ENCODE data around the gene MGAT4A. TPM values are rescaled to one million over a fixed set of nuclear protein-coding genes. Genes with fewer than 3 reads are reported as not detected.

MGAT4A gene
- total RNA-seq, 3 donors from 2014 or later (not counting 1 experiment from before 2014, with no cell fraction given): 91.6 to 114 (median 96.4) TPM

DNA sequence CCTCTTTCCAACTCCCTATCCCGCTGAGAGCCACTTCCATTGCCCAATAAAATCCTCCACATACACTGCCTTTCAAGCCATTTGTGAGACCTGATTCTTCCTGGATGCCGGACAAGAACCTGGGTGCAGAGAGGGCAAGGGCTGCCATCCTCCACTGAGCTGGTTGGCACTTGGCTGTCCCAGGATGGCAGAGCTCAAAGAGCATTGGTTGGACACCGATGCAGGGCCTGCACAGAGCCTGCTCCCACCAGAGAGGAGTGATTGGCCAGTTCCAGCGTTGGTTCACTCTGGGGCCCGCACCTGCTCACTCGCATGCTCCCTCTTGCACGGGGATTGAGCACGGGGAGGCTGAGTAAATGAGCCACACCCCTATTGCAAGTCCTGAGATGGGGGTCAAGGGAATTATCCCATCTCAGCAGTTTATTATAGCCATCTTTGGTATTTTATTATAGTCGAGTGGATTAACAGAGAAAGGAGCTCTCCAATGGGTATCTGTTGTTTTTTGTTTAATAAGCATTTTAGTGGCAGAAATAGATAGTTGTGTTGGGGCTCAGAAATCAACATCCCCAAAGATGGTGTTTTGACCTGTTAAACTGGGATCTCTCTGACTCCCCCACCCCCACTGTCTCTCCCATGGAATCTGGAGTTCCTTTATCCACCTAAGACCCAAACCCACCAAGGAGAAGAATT lies 19.8 kb upstream of the MGAT4A start:
- Histone ChIP-seq H3K4me1 (ENCODE audit: control insufficient read depth, insufficient read depth, low read length) (peaks cover 12% of the 10 kb centered on the region), H3K9me3 (ENCODE audit: control insufficient read depth, insufficient read depth, low read length) (no peaks in the 10 kb centered on the region), H3K27ac (ENCODE audit: low read length) (no peak overlapping the region), H3K4me3 (ENCODE audit: low read length) (no peak overlapping the region), H3K36me3 (ENCODE audit: control insufficient read depth, insufficient read depth, low read length) (no peaks in the 10 kb centered on the region), H3K27me3 (ENCODE audit: control insufficient read depth, insufficient read depth, low read length) (no peaks in the 10 kb centered on the region)
- Mint-ChIP-seq H3K9me3 (no peaks in the 10 kb centered on the region), H3K27ac (no peak overlapping the region), H3K36me3 (no peaks in the 10 kb centered on the region), H3K4me3 (no peak overlapping the region), H3K4me1 (peaks cover 6% of the 10 kb centered on the region in 2 donors), H3K27me3 (ENCODE audit: low read depth in 2 of 2) (peaks cover 0 to 13% of the 10 kb centered on the region in 2 donors)
- no peak for DNase-seq
- TF ChIP-seq, protein P1, sequence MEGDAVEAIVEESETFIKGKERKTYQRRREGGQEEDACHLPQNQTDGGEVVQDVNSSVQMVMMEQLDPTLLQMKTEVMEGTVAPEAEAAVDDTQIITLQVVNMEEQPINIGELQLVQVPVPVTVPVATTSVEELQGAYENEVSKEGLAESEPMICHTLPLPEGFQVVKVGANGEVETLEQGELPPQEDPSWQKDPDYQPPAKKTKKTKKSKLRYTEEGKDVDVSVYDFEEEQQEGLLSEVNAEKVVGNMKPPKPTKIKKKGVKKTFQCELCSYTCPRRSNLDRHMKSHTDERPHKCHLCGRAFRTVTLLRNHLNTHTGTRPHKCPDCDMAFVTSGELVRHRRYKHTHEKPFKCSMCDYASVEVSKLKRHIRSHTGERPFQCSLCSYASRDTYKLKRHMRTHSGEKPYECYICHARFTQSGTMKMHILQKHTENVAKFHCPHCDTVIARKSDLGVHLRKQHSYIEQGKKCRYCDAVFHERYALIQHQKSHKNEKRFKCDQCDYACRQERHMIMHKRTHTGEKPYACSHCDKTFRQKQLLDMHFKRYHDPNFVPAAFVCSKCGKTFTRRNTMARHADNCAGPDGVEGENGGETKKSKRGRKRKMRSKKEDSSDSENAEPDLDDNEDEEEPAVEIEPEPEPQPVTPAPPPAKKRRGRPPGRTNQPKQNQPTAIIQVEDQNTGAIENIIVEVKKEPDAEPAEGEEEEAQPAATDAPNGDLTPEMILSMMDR (IDR thresholded peaks at IDR 0.05): no peak
- WGBS (ENCODE audit: insufficient coverage): 96% methylated on average over 9 of the region's 9 CpGs
- ATAC-seq: no peak
- intact Hi-C loops (cut with micrococcal nuclease): no loop called here

DNA sequence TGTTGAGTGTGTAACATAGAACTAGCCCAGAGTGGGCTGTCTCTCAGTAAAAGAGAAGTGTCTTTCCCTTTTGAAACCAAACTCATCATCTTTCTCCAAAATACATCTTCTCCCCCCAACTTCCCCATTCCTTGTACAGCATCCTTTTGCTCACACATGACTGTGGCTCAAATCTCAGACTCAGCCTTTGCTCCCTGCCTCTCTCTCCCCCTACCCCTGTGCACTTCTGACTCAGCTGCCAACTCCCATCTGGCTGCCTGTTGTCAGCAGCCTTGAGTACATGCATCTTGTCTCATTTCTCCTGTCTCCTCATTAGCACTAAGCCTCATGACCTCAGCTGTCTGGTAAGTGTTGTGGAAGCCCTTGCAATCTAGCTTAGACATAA lies 18.1 kb upstream of the MGAT4A start:
- no peaks in the 10 kb centered on the region for H3K9me3 ChIP-seq (ENCODE audit: control insufficient read depth, insufficient read depth, low read length)
- Mint-ChIP-seq H3K9me3 (no peaks in the 10 kb centered on the region), H3K27me3 (ENCODE audit: low read depth in 2 of 2) (peaks cover 0 to 13% of the 10 kb centered on the region in 2 donors), H3K36me3 (no peaks in the 10 kb centered on the region), H3K4me1 (peaks cover 6 to 11% of the 10 kb centered on the region in 2 donors), H3K4me3 (no peak overlapping the region), H3K27ac (peak overlapping the region in 1 of 2 donors; percentile 34)
- no peaks in the 10 kb centered on the region for H3K27me3 ChIP-seq (ENCODE audit: control insufficient read depth, insufficient read depth, low read length)
- intact Hi-C loops (cut with micrococcal nuclease): no loop called here
- TF ChIP-seq, protein P1 (IDR thresholded peaks at IDR 0.05): no peak
- peak; percentile 21 to 61 (median 54) for ATAC-seq
- no peak overlapping the region for H3K27ac ChIP-seq (ENCODE audit: low read length)
- peaks cover 12% of the 10 kb centered on the region for H3K4me1 ChIP-seq (ENCODE audit: control insufficient read depth, insufficient read depth, low read length)
- no peak overlapping the region for H3K4me3 ChIP-seq (ENCODE audit: low read length)
- H3K36me3 ChIP-seq (ENCODE audit: control insufficient read depth, insufficient read depth, low read length): no peaks in the 10 kb centered on the region
- peak in 1 of 2 donors; percentile 13 for DNase-seq

DNA sequence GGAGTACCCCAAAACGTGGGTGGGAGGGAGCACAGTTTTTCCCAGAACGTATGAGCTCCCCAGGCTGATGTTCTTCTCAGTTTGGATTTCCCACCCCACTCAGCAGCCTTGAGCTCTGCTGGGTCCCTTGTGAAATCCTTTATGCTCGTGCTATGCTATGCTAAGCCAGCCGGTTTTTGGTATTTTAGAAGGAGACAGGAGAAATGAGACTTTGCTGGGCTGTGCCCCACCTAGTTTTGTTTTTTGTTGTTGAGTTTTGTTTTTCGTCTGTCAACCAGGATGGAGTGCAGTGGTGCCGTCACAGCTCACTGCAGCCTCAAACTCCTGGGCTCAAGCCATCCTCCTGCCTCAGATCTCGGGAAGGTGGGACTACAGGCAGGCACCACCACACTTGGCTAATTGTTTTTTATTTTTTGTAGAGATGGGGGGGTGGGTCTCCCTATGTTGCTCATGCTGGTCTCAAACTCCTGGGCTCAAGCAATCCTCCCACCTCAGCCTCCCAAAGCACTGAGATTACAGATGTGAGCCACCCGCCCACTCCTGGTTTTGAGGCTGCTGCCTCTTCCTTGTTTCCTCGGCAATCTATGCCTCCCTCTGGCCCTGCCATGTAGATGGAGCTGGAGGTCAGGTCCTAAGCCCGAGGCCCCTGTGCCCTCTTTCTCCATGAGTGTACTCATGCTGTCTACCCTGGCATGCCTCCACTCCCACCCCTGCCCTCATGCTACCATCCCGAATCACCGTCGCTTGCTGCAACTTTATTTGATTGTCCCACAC lies 17.5 kb upstream of the MGAT4A start:
- Histone ChIP-seq H3K27ac (ENCODE audit: low read length) (no peak overlapping the region), H3K9me3 (ENCODE audit: control insufficient read depth, insufficient read depth, low read length) (no peaks in the 10 kb centered on the region), H3K36me3 (ENCODE audit: control insufficient read depth, insufficient read depth, low read length) (no peaks in the 10 kb centered on the region), H3K4me3 (ENCODE audit: low read length) (no peak overlapping the region), H3K4me1 (ENCODE audit: control insufficient read depth, insufficient read depth, low read length) (peaks cover 12% of the 10 kb centered on the region), H3K27me3 (ENCODE audit: control insufficient read depth, insufficient read depth, low read length) (no peaks in the 10 kb centered on the region)
- Mint-ChIP-seq H3K9me3 (no peaks in the 10 kb centered on the region), H3K36me3 (no peaks in the 10 kb centered on the region), H3K27me3 (ENCODE audit: low read depth in 2 of 2) (peaks cover 0 to 13% of the 10 kb centered on the region in 2 donors), H3K4me1 (peaks cover 6 to 11% of the 10 kb centered on the region in 2 donors), H3K27ac (peak overlapping the region in 1 of 2 donors; percentile 34), H3K4me3 (no peak overlapping the region)
- TF ChIP-seq, protein P1 (IDR thresholded peaks at IDR 0.05): no peak
- 80% methylated on average over 13 of the region's 13 CpGs for WGBS (ENCODE audit: insufficient coverage)
- ATAC-seq: no peak
- intact Hi-C loops (cut with micrococcal nuclease): no loop called here
- no peak for DNase-seq

Data from natural killer cell (primary cell).